H9 (cell line): ENCODE measurements around the gene FGFR3. TPM values are rescaled to one million over a fixed set of nuclear protein-coding genes. Genes with fewer than 3 reads are reported as not detected.

Experiments
- DNase-seq: peaks from one replicate; pipeline ENCODE4 v3.0.0-alpha.2; 2017
- H2AFZ ChIP-seq: one replicate; pipeline ENCODE4 v1.6.1; 2013; ENCODE audit warnings: mild to moderate bottlenecking, low read length, control low read depth, moderate library complexity
- H2AK5ac ChIP-seq: 2 replicates; pipeline ENCODE4 v1.6.1; 2013; ENCODE audit warnings: low read length, control low read depth, mixed read lengths; ENCODE audit not compliant: insufficient read length
- H2BK120ac ChIP-seq: one replicate; pipeline ENCODE4 v1.6.1; 2013; ENCODE audit warnings: low read depth, mild to moderate bottlenecking, low read length, control low read depth, inconsistent platforms; ENCODE audit not compliant: poor library complexity, severe bottlenecking
- H2BK12ac ChIP-seq: 2 replicates; pipeline ENCODE4 v1.6.1; 2013; ENCODE audit warnings: low read length, control low read depth, mixed read lengths, low read depth; ENCODE audit not compliant: insufficient read length
- H2BK15ac ChIP-seq: 2 replicates; pipeline ENCODE4 v1.6.1; 2013; ENCODE audit warnings: low read depth, low read length, control low read depth
- H2BK20ac ChIP-seq: one replicate; pipeline ENCODE4 v1.6.1; 2013; ENCODE audit warnings: low read depth, mild to moderate bottlenecking, low read length, control low read depth, inconsistent platforms; ENCODE audit not compliant: poor library complexity, severe bottlenecking
- H2BK5ac ChIP-seq: 2 replicates; pipeline ENCODE4 v1.6.1; 2013; ENCODE audit warnings: low read length, control low read depth, mixed read lengths; ENCODE audit not compliant: insufficient read length
- H3K14ac ChIP-seq: 2 replicates; pipeline ENCODE4 v1.6.1; 2013; ENCODE audit warnings: low read length, control low read depth; ENCODE audit not compliant: insufficient read depth
- H3K18ac ChIP-seq: 2 replicates; pipeline ENCODE4 v1.6.1; 2013; ENCODE audit warnings: low read depth, mild to moderate bottlenecking, mixed read lengths, low read length, control low read depth; ENCODE audit not compliant: insufficient read length
- H3K23ac ChIP-seq: 2 replicates; pipeline ENCODE4 v1.6.1; 2013; ENCODE audit warnings: low read length, control low read depth, mixed read lengths, low read depth; ENCODE audit not compliant: insufficient read length
- H3K23me2 ChIP-seq: 2 replicates; pipeline ENCODE4 v1.6.1; 2013; ENCODE audit warnings: low read depth, mild to moderate bottlenecking, mixed read lengths, low read length, control low read depth; ENCODE audit not compliant: insufficient read length, poor library complexity, severe bottlenecking
- H3K27ac ChIP-seq: 2 replicates; pipeline ENCODE4 v1.5.1; 2013; ENCODE audit warnings: low read length, control low read depth, mixed read lengths, low read depth; ENCODE audit not compliant: insufficient read length
- H3K27me3 ChIP-seq: 2 replicates; pipeline ENCODE4 v1.6.1; 2013; ENCODE audit warnings: low read length, control low read depth, inconsistent platforms; ENCODE audit not compliant: insufficient read depth
- H3K4ac ChIP-seq: 2 replicates; pipeline ENCODE4 v1.6.1; 2013; ENCODE audit warnings: low read depth, mild to moderate bottlenecking, control low read depth, inconsistent platforms, low read length, moderate library complexity
- H3K4me1 ChIP-seq: 2 replicates; pipeline ENCODE4 v1.6.1; 2013; ENCODE audit warnings: low read length, control low read depth, inconsistent platforms; ENCODE audit not compliant: insufficient read depth
- H3K4me2 ChIP-seq: 2 replicates; pipeline ENCODE4 v1.6.1; 2013; ENCODE audit warnings: low read length, control low read depth, mixed read lengths; ENCODE audit not compliant: insufficient read length, insufficient read depth
- H3K56ac ChIP-seq: 2 replicates; pipeline ENCODE4 v1.6.1; 2013; ENCODE audit warnings: low read depth, mild to moderate bottlenecking, mixed read lengths, low read length, control low read depth; ENCODE audit not compliant: insufficient read length
- H3K79me1 ChIP-seq: 2 replicates; pipeline ENCODE4 v1.6.1; 2013; ENCODE audit warnings: low read depth, mild to moderate bottlenecking, moderate library complexity, low read length, control low read depth, inconsistent platforms; ENCODE audit not compliant: insufficient read depth, poor library complexity, severe bottlenecking
- H3K79me2 ChIP-seq: 2 replicates; pipeline ENCODE4 v1.6.1; 2013; ENCODE audit warnings: low read length, control low read depth, inconsistent platforms; ENCODE audit not compliant: insufficient read depth
- H3K9ac ChIP-seq: 2 replicates; pipeline ENCODE4 v1.6.1; 2013; ENCODE audit warnings: low read length, control low read depth, mixed read lengths; ENCODE audit not compliant: insufficient read length; ENCODE audit errors: extremely low read depth
- H3K9me3 ChIP-seq: one replicate; pipeline ENCODE4 v1.6.1; 2013; ENCODE audit warnings: low read depth, low read length, inconsistent platforms; ENCODE audit not compliant: control insufficient read depth
- H3T11ph ChIP-seq: one replicate; pipeline ENCODE4 v1.6.1; 2013; ENCODE audit warnings: mild to moderate bottlenecking, low read length, control low read depth, inconsistent platforms
- H4K20me1 ChIP-seq: one replicate; pipeline ENCODE4 v1.6.1; 2013; ENCODE audit not compliant: control insufficient read depth, insufficient read length, insufficient read depth
- H4K5ac ChIP-seq: 2 replicates; pipeline ENCODE4 v1.6.1; 2013; ENCODE audit warnings: low read depth, mild to moderate bottlenecking, mixed read lengths, low read length, control low read depth; ENCODE audit not compliant: insufficient read length
- H4K8ac ChIP-seq: replicated peaks from 2 replicates; pipeline ENCODE4 v1.6.1; 2013; ENCODE audit warnings: low read length, control low read depth, mixed read lengths, low read depth; ENCODE audit not compliant: insufficient read length
- H4K91ac ChIP-seq: 2 replicates; pipeline ENCODE4 v1.6.1; 2013; ENCODE audit warnings: low read depth, mild to moderate bottlenecking, moderate library complexity, mixed read lengths, low read length, control low read depth; ENCODE audit not compliant: insufficient read length
- H3K27ac Mint-ChIP-seq, 3 experiments: 2 replicates in 2 of 3; 3 replicates in 1 of 3; pipeline ENCODE4 v1.8.0; 2020 to 2021; ENCODE audit warnings: mixed read lengths in 3 of 3, mild to moderate bottlenecking in 1 of 3, moderate library complexity in 1 of 3
- H3K27me3 Mint-ChIP-seq: 2 replicates; pipeline ENCODE4 v1.8.0; 2021; ENCODE audit warnings: low read depth, mild to moderate bottlenecking, moderate library complexity, mixed read lengths
- H3K36me3 Mint-ChIP-seq, 3 experiments: 2 replicates in 2 of 3; 3 replicates in 1 of 3; pipeline ENCODE4 v1.8.0; 2020 to 2021; ENCODE audit warnings: low read depth in 3 of 3, mixed read lengths in 3 of 3; ENCODE audit not compliant: insufficient read depth in 1 of 3
- H3K4me1 Mint-ChIP-seq, 2 experiments: 2 replicates each; pipeline ENCODE4 v1.8.0; 2020; ENCODE audit warnings: mixed read lengths in 2 of 2
- H3K4me3 Mint-ChIP-seq, 2 experiments: 2 replicates in 1 of 2; 3 replicates in 1 of 2; pipeline ENCODE4 v1.8.0; 2020 to 2021; ENCODE audit warnings: mild to moderate bottlenecking in 2 of 2, mixed read lengths in 2 of 2, moderate library complexity in 1 of 2
- H3K9me3 Mint-ChIP-seq, 2 experiments: 2 replicates in 1 of 2; 3 replicates in 1 of 2; pipeline ENCODE4 v1.8.0; 2020; ENCODE audit warnings: mild to moderate bottlenecking in 2 of 2, mixed read lengths in 2 of 2, moderate library complexity in 1 of 2
- WGBS: extraction: QIAGEN DNeasy Blood & Tissue Kit; methylation state at CpG from one replicate; pipeline ENCODE4 v1.1.7; 2013; ENCODE audit warnings: missing lambda C conversion rate, low lambda C conversion rate, mixed read lengths; ENCODE audit not compliant: insufficient read length; ENCODE audit errors: extremely low coverage; 5-methylcytosine and 5-hydroxymethylcytosine counted together
- total RNA-seq: library from RNA; stranded (reverse); gene quantifications from 2 replicates; pipeline ENCODE4 v1.2.1, GENCODE V29; 2021
- TF ChIP-seq, protein P1 (sequence below): fragments of 200-600 bp; sonication (generic); conservative IDR thresholded peaks from 3 replicates; pipeline ENCODE4 v1.8.0; 2021; ENCODE audit warnings: antibody characterized with exemption, mild to moderate bottlenecking

The FGFR3 gene
- total RNA-seq, 1 experiment from 2014 or later = 75.7 TPM

DNA sequence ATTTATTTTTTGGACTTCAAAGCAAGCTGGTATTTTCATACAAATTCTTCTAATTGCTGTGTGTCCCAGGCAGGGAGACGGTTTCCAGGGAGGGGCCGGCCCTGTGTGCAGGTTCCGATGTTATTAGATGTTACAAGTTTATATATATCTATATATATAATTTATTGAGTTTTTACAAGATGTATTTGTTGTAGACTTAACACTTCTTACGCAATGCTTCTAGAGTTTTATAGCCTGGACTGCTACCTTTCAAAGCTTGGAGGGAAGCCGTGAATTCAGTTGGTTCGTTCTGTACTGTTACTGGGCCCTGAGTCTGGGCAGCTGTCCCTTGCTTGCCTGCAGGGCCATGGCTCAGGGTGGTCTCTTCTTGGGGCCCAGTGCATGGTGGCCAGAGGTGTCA, 15.3 kb downstream of the FGFR3 start:
- no peak overlapping the region for H4K91ac ChIP-seq
- H3K9ac ChIP-seq = no peak overlapping the region
- H3K23ac ChIP-seq = no peak overlapping the region
- H4K20me1 ChIP-seq = no peaks in the 10 kb centered on the region
- H3K36me3 Mint-ChIP-seq = peaks cover 0 to 25% (median 18%) of the 10 kb centered on the region in 3 experiments; a peak in 5 of 7 replicates
- H3K27ac ChIP-seq = no peak overlapping the region
- H2BK120ac ChIP-seq = no peak overlapping the region
- H4K5ac ChIP-seq = no peak overlapping the region
- no peak overlapping the region for H2BK20ac ChIP-seq
- TF ChIP-seq, protein P1, sequence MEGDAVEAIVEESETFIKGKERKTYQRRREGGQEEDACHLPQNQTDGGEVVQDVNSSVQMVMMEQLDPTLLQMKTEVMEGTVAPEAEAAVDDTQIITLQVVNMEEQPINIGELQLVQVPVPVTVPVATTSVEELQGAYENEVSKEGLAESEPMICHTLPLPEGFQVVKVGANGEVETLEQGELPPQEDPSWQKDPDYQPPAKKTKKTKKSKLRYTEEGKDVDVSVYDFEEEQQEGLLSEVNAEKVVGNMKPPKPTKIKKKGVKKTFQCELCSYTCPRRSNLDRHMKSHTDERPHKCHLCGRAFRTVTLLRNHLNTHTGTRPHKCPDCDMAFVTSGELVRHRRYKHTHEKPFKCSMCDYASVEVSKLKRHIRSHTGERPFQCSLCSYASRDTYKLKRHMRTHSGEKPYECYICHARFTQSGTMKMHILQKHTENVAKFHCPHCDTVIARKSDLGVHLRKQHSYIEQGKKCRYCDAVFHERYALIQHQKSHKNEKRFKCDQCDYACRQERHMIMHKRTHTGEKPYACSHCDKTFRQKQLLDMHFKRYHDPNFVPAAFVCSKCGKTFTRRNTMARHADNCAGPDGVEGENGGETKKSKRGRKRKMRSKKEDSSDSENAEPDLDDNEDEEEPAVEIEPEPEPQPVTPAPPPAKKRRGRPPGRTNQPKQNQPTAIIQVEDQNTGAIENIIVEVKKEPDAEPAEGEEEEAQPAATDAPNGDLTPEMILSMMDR = no peak
- no peak overlapping the region for H4K8ac ChIP-seq
- no peak overlapping the region for H2BK5ac ChIP-seq
- no peak overlapping the region for H3K14ac ChIP-seq
- H3T11ph ChIP-seq = no peak overlapping the region
- no peaks in the 10 kb centered on the region for H3K4me1 ChIP-seq
- no peaks in the 10 kb centered on the region for H3K79me1 ChIP-seq
- no peak overlapping the region for H3K18ac ChIP-seq
- no peak overlapping the region for H2BK12ac ChIP-seq
- no peaks in the 10 kb centered on the region for H3K79me2 ChIP-seq
- H3K27me3 ChIP-seq = no peaks in the 10 kb centered on the region
- no peak overlapping the region for H2BK15ac ChIP-seq
- H3K27ac Mint-ChIP-seq = no peak overlapping the region; a peak in 1 of 7 replicates
- no peak overlapping the region for H3K4me2 ChIP-seq
- no peak overlapping the region for H2AK5ac ChIP-seq
- H3K4me3 Mint-ChIP-seq = no peak overlapping the region
- no peaks in the 10 kb centered on the region for H3K9me3 ChIP-seq
- 0 out of 4 replicates have a peak, but pooled peaks cover 0 to 3% of the 10 kb centered on the region in 2 experiments for H3K4me1 Mint-ChIP-seq
- no peak for DNase-seq
- H3K27me3 Mint-ChIP-seq = no peaks in the 10 kb centered on the region
- no CpG with 5 or more reads among the region's 6 CpGs for WGBS
- H3K23me2 ChIP-seq = no peaks in the 10 kb centered on the region
- H3K4ac ChIP-seq = no peak overlapping the region
- no peak overlapping the region for H2AFZ ChIP-seq
- H3K56ac ChIP-seq = no peak overlapping the region
- H3K9me3 Mint-ChIP-seq = no peaks in the 10 kb centered on the region
